HEK293T (cell line): ENCODE results near the gene CRHR1.

ENCODE experiments used
- CTCF ChIA-PET: fragments of 350-600 bp; formaldehyde crosslinking; extraction: SDS; loops from one replicate; lab custom pipeline; 2021; ENCODE audit warnings: antibody characterized with exemption, inconsistent platforms; lab: Yijun Ruan, JAX
- POLR2A ChIA-PET: fragments of 350-600 bp; formaldehyde crosslinking; extraction: SDS; loops from one replicate; lab custom pipeline; 2020; ENCODE audit warnings: antibody characterized with exemption, inconsistent platforms; lab: Yijun Ruan, JAX
- DNase-seq: peaks from one replicate; pipeline ENCODE4 v3.0.0; 2012; ENCODE audit warnings: mixed read lengths; ENCODE audit errors: extremely low spot score
- ARNT ChIP-seq: fragments of 450-650 bp; IDR thresholded peaks from 2 replicates; pipeline ENCODE4 v1.6.1; 2017; ENCODE audit warnings: mild to moderate bottlenecking
- BHLHE40 ChIP-seq: fragments of 450-650 bp; IDR thresholded peaks from 2 replicates; pipeline ENCODE4 v1.6.1; 2016; ENCODE audit warnings: mild to moderate bottlenecking, moderate library complexity, borderline replicate concordance
- CTBP1 ChIP-seq: fragments of 450-650 bp; IDR thresholded peaks from 2 replicates; pipeline ENCODE4 v1.6.1; 2016; ENCODE audit warnings: borderline replicate concordance
- ELF4 ChIP-seq: fragments of 450-650 bp; IDR thresholded peaks from 2 replicates; pipeline ENCODE4 v1.6.1; 2017; ENCODE audit warnings: antibody characterized with exemption
- FOXA1 ChIP-seq: fragments of 450-650 bp; IDR thresholded peaks from 2 replicates; pipeline ENCODE4 v1.6.1; 2016; ENCODE audit warnings: mild to moderate bottlenecking
- FOXK2 ChIP-seq: fragments of 450-650 bp; IDR thresholded peaks from 2 replicates; pipeline ENCODE4 v1.6.1; 2016; ENCODE audit warnings: mild to moderate bottlenecking
- FOXM1 ChIP-seq: fragments of 450-650 bp; IDR thresholded peaks from 2 replicates; pipeline ENCODE4 v1.6.1; 2017; ENCODE audit warnings: mild to moderate bottlenecking, borderline replicate concordance
- HDGF ChIP-seq: fragments of 450-650 bp; IDR thresholded peaks from 2 replicates; pipeline ENCODE4 v1.6.1; 2017; ENCODE audit warnings: antibody characterized with exemption, borderline replicate concordance
- L3MBTL2 ChIP-seq: fragments of 450-650 bp; conservative IDR thresholded peaks from 2 replicates; pipeline ENCODE4 v1.6.1; 2016; ENCODE audit warnings: mild to moderate bottlenecking
- LEF1 ChIP-seq: fragments of 450-650 bp; IDR thresholded peaks from 2 replicates; pipeline ENCODE4 v1.6.1; 2017; ENCODE audit warnings: mild to moderate bottlenecking, borderline replicate concordance
- NFRKB ChIP-seq: fragments of 450-650 bp; IDR thresholded peaks from 2 replicates; pipeline ENCODE4 v1.6.1; 2016; ENCODE audit warnings: mild to moderate bottlenecking, moderate library complexity
- SP1 ChIP-seq: fragments of 450-650 bp; IDR thresholded peaks from 2 replicates; pipeline ENCODE4 v1.6.1; 2017
- SUZ12 ChIP-seq: fragments of 450-650 bp; IDR thresholded peaks from 2 replicates; pipeline ENCODE4 v1.6.1; 2016; ENCODE audit warnings: mild to moderate bottlenecking
- TARDBP ChIP-seq: fragments of 450-650 bp; IDR thresholded peaks from 2 replicates; pipeline ENCODE4 v1.6.1; 2016
- ZNF384 ChIP-seq: fragments of 450-650 bp; IDR thresholded peaks from 2 replicates; pipeline ENCODE4 v1.6.1; 2016
- TF ChIP-seq, protein P1 (sequence below): fragments of 450-650 bp; IDR thresholded peaks from 2 replicates; pipeline ENCODE4 v1.6.1; 2016

Gene CRHR1

DNA sequence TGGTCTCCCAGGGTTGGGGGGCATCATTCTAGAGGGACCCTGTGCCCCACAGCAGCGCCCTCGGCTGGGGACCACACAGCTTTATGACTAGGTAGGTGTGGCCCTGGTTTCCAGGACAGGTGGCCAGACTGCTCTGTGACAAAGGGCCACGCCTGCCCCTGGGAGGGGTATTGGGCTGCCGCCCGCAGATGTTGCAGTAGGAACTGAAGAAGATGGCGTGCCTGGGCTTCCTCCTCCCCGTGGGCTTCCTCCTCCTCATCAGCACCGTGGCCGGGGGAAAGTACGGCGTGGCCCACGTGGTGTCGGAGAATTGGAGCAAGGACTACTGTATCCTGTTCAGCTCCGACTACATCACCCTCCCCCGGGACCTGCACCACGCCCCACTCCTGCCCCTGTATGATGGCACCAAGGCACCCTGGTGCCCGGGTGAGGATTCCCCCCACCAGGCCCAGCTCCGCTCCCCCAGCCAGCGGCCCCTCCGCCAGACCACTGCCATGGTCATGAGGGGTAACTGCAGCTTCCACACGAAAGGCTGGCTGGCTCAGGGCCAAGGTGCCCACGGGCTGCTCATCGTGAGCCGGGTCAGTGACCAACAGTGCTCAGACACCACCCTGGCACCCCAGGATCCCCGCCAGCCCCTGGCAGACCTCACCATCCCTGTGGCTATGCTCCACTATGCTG is 60.7 kb downstream of the CRHR1 start, which contains the start of gene SPPL2C:
Gene SPPL2C, plus strand, starts transcription at position 187 of the 681 bp plus-strand sequence. Its CDS starts 26 bp downstream, at position 213.
- ChIA-PET POLR2A (no interaction called here), CTCF (no interaction called here)
- DNase-seq, result no peak
- TF ChIP-seq LEF1 (no peak), HDGF (no peak), L3MBTL2 (no peak), SUZ12 (no peak), TARDBP (no peak), FOXA1 (no peak), CTBP1 (no peak), ZNF384 (no peak), FOXK2 (no peak), ARNT (no peak)

DNA sequence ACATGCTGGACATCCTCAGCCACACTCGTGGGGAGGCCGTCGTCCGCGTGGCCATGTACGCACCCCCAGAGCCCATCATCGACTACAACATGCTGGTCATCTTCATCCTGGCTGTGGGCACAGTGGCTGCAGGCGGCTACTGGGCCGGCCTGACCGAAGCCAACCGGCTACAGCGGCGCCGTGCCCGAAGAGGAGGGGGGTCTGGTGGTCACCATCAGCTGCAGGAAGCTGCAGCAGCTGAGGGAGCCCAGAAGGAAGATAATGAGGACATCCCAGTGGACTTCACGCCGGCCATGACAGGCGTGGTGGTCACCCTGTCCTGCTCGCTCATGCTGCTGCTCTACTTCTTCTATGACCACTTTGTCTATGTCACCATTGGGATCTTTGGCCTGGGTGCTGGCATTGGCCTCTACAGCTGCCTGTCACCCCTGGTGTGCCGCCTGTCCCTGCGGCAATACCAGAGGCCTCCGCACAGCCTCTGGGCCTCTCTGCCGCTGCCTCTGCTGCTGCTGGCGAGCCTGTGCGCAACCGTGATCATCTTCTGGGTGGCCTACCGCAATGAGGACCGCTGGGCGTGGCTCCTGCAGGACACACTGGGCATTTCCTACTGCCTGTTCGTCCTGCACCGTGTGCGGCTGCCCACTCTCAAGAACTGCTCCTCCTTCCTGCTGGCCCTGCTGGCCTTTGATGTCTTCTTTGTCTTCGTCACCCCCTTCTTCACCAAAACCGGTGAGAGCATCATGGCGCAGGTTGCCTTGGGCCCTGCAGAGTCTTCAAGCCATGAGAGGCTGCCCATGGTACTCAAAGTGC is 61.5 kb downstream of the CRHR1 start:
- CTCF ChIA-PET, result no interaction called here
- DNase-seq, result no peak
- POLR2A ChIA-PET, result no interaction called here
- no peak for TF ChIP-seq NFRKB
- no peak for TF ChIP-seq CTBP1
- TF ChIP-seq FOXM1, result no peak
- no peak for TF ChIP-seq LEF1
- no peak for TF ChIP-seq ELF4
- no peak for TF ChIP-seq FOXK2
- TF ChIP-seq HDGF, result no peak
- no peak for TF ChIP-seq ARNT
- no peak for TF ChIP-seq SUZ12
- TF ChIP-seq, protein P1, sequence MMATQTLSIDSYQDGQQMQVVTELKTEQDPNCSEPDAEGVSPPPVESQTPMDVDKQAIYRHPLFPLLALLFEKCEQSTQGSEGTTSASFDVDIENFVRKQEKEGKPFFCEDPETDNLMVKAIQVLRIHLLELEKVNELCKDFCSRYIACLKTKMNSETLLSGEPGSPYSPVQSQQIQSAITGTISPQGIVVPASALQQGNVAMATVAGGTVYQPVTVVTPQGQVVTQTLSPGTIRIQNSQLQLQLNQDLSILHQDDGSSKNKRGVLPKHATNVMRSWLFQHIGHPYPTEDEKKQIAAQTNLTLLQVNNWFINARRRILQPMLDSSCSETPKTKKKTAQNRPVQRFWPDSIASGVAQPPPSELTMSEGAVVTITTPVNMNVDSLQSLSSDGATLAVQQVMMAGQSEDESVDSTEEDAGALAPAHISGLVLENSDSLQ, result no peak

DNA sequence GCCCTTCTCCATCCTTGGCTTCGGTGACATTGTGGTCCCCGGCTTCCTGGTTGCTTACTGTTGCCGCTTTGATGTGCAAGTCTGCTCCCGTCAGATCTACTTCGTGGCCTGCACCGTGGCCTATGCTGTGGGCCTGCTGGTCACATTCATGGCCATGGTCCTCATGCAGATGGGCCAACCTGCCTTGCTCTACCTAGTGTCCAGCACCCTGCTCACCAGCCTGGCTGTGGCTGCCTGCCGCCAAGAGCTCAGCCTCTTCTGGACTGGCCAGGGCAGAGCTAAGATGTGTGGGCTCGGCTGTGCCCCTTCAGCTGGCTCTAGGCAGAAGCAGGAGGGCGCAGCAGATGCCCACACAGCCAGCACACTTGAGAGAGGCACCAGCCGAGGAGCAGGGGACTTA is 62.1 kb downstream of the CRHR1 start:
- CTCF ChIA-PET, result interaction anchor here (0.7 to 1.0 kb wide), 2 partner anchors 105 to 180 kb away, joined by 3 read pairs; no protein-coding TSS in a partner anchor
- POLR2A ChIA-PET, result no interaction called here

DNA sequence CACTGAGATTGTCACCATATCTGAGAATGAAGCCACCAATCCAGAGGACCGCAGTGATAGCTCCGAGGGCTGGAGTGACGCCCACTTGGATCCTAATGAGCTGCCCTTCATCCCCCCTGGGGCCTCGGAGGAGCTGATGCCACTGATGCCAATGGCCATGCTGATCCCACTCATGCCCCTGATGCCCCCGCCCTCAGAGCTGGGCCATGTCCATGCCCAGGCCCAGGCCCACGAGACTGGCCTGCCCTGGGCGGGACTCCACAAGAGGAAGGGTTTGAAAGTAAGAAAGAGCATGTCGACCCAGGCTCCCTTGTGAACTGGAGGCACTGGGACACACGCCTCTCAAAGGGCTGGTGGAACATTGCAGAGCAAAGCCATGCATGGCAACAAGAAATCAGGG is 62.5 kb downstream of the CRHR1 start:
- no peak for DNase-seq
- POLR2A ChIA-PET, result no interaction called here
- TF ChIP-seq CTBP1 (no peak), ZNF384 (no peak), SP1 (no peak), FOXK2 (no peak), L3MBTL2 (no peak), LEF1 (no peak), BHLHE40 (no peak), TARDBP (no peak), HDGF (no peak), NFRKB (no peak)
- TF ChIP-seq, protein P1, result no peak
- CTCF ChIA-PET, result interaction anchor here (0.7 to 1.0 kb wide), 2 partner anchors 105 to 180 kb away, joined by 3 read pairs; no protein-coding TSS in a partner anchor

More for the DNA sequence above, 62.1 kb downstream of the CRHR1 start:
- no peak for DNase-seq
- TF ChIP-seq LEF1 (no peak), ELF4 (no peak), NFRKB (no peak), TARDBP (no peak), L3MBTL2 (no peak), FOXM1 (no peak), ZNF384 (no peak), CTBP1 (no peak), BHLHE40 (no peak), FOXA1 (no peak), FOXK2 (no peak), SP1 (no peak)
- TF ChIP-seq, protein P1, result no peak

DNA sequence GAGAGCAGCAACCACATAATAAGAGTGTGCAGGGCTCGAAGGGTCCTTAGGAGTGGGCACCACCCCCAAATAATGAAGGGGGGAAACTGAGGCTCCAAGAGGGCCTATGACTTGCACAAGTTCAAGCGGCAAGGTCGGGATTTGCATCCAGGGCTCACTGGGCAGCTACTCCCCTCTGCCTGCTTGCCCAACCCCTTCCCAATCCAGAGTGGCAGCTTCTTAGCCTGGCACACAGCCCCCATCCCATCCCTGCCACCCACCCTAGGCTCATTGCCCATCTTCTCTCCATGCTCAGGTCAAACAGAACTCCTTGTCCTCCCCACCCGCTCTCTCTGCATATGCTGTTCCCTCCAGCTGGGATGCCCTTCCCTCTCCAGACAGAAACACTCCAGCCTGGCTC is 63.0 kb downstream of the CRHR1 start:
- DNase-seq, result no peak
- POLR2A ChIA-PET, result no interaction called here
- TF ChIP-seq NFRKB (no peak), ELF4 (no peak), FOXK2 (no peak), FOXM1 (no peak), BHLHE40 (no peak), HDGF (no peak), FOXA1 (no peak), TARDBP (no peak), ARNT (no peak), SUZ12 (no peak), LEF1 (no peak), CTBP1 (no peak), SP1 (no peak), L3MBTL2 (no peak)
- CTCF ChIA-PET, result interaction anchor here (0.7 to 1.0 kb wide), 2 partner anchors 105 to 181 kb away, joined by 3 read pairs; no protein-coding TSS in a partner anchor
